C1 segment of cervical spinal cord (tissue), 14 donors: ENCODE data around the gene RUBCN.
"Not testable (repeated sequence)": the region's sequence is repeated elsewhere in the genome, so short reads cannot be mapped to it uniquely, and the experiment has no call there.

Experiments used
- DNase-seq, 14 donors: peaks; one replicate each; lab custom pipeline; 2025; lab: John Stamatoyannopoulos, UW

RUBCN gene

DNA sequence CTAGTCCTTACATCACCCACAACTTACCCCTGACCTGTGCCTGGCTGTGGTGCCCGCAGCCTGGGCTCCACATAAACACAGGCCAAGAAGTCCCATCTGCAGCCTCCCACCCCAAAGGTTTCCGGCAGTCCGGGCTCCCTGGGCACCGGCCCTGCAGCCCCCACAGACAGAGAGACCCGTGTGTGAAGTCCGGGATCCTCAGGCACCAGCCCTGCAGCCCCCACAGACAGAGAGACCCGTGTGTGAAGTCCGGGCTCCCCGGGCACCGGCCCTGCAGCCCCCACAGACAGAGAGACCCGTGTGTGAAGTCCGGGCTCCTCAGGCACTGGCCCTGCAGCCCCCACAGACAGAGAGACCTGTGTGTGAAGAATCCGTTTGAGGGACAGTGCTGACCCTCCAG is 78.0 kb downstream of the RUBCN start:
- DNase-seq = not testable (repeated sequence)

DNA sequence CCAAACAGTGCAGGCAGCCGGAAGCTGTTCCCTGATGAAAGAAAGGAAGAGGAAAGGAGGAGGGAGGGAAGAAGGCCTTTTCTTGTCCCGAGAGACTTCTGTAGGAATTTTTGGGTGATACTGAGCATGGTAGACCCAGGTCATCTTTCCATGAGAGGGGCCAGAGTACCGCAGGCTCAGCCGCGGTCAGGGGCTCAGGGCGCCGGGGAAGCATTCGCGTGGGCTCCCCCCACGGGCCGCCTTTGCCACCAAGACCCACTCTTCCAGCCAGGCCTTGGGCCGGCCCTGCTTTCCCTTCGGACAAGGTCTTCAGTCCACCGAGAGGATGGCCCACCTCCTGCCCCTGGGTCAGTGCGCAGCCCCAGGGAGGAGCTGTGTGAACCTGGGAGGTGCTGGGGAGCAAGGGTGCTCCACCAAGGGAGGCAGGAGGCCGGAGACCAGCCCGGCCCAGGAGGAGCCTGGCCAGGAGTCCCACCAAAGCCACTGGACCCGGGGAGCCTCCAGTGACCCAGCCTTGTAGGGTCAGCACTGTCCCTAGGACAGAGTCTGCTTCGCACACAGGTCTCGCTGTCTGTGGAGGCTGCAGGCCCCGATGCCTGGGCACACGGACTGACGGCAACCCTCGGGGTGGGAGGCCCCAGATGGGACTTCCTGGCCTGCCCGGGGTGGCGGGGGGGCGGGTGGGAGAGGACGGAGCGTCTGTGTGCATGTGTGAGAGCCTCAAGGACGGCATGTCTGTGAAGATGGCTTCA is 79.0 kb downstream of the RUBCN start:
- DNase-seq = not testable (repeated sequence)

DNA sequence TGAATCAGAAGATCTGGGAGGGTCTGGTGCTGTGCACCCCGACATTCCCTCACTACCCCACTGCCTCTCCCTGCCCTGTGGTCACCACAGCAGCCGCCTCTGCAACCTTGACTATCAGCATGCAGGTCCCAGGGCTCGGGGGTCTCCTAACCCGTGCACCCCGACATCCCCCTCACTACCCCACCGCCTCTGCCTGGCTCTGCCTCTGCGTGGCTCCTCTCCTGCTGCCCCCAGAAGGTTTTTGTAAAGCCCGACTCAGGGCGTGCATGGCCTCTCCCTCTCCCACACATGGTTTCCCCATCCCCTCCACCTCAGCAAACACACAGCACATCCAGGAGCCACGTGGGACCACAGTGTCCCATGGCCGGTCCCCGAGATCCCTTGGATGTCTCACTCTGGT is 79.7 kb downstream of the RUBCN start:
- DNase-seq = not testable (repeated sequence)

DNA sequence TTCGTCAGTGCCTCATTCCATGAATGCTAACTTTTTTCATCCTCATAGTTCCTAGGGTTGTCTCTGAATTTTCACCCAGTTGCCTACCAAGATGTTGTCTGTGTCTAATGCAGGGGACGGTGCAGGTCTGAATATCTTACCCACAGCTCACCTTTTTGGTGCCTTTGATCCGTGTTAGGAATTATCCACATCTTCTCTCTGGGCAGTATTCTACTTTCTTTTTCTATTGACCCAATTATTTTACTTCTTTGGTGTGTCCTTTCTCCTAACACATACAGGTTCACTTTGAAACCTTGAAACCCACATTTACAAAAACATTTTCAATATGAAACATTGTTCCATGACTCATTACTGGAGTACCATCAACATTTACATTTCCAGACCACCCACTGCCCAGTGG is 80.6 kb downstream of the RUBCN start:
- not testable (repeated sequence) for DNase-seq

DNA sequence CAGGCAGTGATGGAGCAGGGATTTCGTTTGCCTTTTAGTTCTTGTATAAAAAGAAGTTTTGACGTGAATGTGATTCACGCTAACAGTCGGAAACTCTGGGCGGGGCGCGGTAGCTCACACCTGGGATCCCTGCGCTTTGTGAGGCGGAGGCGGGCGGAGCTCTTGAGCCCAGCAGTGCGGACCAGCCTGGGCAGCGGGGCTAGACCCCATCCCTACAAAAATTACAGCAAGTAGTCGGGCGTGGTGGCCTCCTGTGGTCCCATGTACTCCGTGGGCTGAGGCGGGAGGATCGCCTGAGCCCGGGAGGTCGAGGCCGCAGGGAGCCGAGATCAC is 81.7 kb downstream of the RUBCN start:
- DNase-seq = not testable (repeated sequence)

DNA sequence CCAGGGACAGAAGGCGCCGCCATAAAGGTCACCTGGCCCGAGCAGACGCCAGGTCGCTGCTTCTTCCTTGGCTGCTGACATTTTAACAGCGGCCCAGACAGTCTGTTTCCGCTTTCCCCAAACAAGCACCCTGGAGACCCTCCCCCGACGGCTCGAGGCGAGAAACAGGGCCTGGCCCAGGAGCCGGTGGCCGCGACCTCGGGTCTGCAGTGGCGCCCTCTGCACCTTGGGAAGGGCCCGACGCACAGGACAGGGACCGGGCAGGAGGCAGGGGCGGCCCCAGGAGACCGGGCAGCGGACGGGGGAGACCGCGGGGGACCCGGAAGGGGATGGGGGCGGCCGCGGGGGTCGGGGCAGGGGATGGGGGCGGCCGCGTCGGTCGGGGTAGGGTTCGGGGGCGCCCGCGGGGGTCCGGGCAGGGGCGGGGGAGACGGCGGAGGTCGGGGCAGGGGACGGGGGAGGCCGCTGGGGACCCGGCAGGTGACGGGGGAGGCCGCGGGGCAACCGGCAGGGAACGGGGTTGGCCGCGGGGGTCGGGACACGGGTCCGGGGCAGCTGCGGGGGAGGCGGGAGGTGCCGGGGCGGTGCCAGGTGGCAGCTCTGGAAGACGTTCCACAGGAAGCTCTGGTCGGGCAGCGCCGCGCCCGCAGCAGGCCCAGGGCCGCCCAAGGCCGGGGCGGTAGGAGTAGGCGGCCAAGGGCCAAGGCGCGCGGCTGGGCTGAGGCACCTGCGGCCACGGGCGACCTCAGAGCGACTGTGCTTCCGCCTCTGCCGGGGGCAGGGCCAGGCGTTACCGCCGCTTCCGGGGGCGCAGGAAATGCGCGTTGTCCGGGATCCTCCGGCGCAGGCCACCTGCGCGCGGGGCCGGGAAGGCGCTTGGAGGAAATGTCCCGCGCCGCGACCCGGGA is 82.4 kb downstream of the RUBCN start:
- DNase-seq = not testable (repeated sequence)

DNA sequence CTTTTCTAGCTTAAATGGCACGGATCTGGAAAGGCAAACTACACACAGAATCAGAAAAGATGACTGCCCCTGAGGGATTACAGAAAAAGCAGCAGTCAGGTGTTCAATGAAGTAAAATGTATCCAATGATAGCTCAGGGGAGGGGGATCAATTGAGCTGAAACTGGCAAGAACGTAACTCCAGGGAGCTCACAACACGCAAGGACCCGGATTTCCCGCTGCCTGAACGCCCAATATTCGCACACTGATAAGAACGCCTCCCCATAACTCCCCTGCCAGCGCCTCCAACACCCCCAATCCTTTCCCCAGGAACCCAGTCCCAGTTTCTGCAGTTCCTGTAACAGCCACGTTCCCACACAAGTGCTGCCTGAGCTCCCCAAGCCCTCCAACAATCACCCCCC is 83.8 kb downstream of the RUBCN start:
- not testable (repeated sequence) for DNase-seq

DNA sequence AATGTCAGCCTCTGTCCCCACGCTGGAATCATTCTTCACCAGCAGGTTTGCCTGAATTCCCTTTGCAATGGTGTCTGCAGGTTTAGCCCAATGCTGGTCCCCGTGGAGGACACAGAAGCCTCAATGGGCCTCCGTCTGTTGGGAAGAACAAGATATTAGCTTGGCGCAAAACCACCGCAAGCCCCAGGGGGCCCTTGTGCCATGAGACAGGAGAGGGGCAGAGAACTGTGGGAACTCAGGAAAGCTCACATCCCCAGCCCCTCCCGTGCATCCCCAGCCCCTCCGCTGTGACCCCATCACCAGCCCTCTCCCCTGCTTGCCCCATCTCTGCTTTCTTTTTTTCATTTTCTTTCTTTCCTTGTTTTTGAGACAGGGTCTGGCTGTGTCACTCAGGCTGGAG is 89.1 kb downstream of the RUBCN start:
- not testable (repeated sequence) for DNase-seq

DNA sequence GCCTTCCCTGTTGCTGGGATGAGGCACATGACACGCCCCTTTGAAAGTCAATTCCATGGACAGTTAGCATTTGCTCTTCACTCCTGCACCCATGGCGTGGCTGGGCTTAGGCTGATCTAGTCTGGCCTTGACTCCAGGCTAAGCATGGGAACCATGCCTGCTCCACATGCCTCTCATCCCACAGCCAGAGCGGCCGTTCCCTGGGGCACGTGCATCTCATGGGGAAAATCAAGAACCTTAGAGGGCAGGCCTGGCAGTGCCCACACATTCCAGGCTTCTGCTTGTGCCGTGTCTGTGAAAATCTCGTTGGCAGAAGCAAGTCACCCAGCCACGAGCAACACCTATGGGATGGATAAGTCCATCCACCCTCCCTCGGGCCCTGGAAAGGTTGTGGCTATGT is 89.5 kb downstream of the RUBCN start:
- DNase-seq = not testable (repeated sequence)

DNA sequence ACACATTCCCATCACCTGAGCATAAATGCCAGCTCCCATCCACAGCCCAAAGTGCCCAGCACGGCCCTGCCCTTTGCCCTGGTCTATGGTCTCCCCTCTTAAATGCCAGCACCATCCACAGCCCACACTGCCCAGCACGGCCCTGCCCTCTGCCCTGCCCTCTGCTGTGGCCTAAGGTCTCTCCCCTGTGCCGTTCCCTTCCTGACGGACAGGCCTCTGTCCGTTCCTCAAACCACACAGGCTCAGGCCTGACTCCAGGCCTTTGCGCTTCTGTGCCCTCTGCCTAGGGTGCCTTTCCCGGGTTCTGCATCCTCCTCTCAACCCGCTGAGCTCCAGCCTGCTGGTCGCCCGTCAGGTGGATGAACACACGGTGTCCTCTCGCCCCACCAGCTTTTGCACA is 90.4 kb downstream of the RUBCN start:
- DNase-seq = not testable (repeated sequence)

DNA sequence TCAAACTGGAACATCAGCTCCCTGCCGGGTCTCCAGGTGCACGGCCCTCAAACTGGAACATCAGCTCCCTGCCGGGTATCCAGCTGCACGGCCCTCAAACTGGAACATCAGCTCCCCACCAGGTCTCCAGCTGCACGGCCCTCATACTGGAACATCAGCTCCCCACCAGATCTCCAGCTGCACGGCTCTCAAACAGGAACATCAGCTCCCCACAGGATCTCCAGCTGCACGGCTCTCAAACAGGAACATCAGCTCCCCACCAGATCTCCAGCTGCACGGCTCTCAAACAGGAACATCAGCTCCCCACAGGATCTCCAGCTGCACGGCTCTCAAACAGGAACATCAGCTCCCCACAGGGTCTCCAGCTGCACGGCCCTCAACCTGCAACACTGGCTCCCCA is 99.1 kb downstream of the RUBCN start:
- DNase-seq = not testable (repeated sequence)

DNA sequence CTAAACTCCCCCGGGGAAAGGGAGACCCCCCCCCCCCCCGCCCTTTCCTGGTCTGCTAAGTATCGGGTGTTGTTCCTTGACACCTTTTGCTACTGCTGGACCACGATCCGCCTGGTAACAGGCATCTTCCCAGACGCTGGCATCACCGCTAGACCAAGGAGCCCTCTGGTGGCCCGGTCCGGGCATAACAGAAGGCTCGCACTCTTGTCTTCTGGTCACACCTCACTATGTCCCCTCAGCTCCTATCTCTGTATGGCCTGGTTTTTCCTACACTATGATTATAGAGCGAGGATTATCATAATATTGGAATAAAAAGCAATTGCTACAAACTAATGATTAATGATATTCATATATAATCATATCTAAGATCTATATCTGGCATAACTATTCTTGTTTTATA is 104.7 kb downstream of the RUBCN start:
- DNase-seq = not testable (repeated sequence)

DNA sequence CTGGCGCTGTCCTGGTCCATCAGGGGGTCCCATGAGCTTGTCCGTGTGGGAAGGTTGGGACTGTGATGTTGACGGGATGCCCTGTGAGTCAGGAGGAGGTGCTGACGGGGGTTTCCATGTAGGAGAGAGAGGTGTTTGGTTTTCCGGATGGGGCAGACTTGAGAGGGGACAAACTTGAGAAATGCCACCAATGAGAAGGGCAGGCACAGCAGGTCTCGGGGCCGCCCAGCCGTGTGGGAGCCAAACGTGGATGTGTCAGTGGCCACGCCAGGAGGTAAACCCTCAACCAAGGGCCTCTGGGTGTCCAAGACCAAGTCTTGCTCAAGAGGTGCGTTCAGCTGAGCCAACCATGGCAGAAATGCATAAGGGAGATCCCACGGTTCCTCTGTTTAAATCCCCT is 105.9 kb downstream of the RUBCN start:
- DNase-seq = not testable (repeated sequence)

DNA sequence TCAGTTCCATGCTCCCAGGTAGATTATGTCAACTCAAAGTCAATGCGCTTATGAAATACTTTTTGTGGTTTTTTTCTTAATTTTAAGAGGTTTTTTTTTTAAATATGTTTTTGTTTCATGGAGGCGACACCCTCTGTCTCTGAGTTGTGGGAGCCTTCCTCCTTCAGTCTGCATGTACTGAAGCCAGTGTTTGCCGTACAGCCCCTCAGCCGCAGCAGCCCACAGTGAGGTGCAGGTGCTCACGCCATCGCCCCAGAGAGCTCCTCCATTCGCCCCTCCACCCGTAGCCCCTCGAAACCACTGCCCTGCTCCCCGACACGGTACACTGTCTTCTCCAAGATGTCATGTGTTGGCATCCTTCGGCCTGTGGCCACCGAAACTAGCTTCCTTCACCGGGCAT is 107.4 kb downstream of the RUBCN start:
- DNase-seq = not testable (repeated sequence)

DNA sequence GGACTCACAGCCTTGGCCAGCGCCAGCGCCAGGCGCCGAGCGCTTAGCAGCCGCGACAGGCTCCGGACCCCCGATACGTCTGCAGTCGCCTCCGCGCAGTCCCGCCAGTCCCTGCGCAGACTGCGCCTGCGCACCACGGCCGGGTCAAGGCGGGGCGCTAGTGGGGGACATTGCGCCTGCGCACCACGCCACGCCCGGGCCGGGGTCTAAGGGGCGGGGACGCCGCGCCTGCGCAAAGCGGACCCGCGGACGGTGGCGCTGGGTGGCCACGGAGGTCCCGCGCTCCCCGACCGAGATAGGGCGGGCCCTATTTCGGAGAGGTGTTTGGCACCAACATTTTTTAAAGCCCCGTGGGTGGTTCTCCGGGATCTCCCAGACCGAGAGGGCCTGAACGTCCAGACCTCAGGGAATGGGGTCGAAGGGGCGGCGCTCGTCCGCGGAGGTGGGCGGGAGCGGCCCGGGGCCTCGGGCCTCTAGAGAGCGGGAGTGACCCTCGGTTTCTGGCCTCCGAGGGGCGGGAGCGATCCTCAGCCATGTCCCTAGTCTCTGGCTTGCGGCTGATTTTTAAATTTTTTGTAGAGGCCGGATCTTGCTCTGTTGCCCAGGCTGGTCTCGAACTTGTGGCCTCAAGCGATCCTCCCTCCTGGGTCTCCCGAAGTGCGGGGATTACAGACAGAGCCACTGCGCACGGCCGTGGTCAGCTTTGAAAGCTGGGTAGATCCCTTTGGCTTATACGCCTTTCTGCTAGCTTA is 108.8 kb downstream of the RUBCN start:
- DNase-seq = not testable (repeated sequence)

DNA sequence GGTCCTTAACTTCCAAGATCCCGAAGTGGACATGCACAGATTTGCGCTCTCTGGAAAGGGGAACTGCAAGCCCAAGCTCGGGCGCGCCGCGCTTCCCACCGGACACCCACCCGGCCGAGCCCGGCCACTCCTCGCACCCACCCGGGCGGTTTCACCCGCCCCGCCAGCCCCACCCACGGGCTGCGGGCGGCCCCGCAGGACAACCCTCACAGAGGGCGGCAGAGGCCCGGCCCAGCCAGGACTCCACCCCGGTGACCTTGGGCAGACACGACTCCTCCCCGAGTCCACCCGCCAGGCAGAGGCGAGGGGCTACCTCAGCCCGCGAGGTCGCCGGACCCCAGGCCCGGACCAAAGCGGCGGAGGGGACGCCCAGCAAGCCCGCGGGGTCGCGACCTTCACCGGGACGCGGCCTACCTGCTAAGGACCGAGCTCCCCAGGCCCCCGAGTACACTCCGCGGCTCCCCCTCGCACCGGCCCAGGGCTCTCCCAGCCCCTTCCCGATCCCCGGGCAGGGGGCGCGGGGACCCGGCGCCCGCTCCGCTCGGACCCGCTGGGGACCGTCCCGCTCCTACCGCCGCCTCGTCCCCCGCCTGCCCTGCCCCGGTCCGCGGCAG is 109.4 kb downstream of the RUBCN start:
- not testable (repeated sequence) for DNase-seq

DNA sequence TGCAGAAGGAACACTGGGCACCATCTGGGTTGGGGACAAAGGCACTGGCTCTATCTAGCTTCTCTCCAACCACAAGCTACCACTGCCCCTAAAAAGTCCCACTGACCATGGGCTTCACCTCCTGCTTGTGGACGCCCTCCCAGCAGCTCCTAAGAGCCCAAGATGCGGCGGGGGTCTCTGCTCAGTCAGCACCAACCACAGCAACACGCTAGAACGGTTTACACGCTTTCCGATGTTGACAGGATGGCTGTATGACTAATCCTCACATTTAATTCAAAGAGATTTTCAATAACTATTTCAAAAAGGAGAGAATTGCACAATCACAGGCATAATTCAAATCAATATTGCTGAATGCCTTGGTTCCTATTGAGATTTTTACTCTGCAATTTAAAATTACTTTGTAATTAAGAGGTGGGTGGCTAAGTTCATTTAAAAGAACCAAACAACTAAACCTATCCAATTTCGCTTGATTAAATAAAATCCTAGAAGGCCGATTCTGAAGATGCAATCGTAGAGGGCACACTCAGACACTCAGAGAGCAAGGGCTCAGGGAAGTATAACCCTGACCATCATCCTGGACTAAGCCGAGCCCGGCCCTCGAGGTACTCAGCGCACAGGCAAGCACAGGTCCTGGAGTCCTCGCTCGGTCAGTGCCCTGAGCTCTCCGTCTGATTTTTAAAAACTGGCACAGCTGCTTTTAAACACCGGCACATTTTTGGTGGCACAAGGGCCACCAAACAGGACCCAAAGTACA is 110.1 kb downstream of the RUBCN start:
- DNase-seq = not testable (repeated sequence)

DNA sequence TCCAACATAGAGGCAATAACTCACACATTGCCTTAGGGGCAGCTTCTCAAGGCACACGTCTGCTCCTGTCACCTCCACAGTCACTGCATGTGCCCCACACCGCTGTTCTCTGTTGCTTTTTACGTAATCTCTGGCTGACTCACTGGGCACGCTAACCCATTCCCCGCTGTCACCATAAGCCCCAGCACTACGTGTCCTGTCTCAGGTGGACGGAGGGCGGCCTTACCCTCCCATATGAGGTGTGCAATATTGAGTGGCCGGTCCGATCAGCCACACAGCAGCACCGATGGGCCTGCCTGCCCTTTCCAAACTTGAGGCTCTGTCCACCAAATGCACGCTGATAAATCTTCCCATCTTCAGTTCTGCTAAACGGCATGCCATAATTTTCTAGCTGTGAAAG is 115.2 kb downstream of the RUBCN start:
- DNase-seq = not testable (repeated sequence)
